Limb (tissue), 2 donors: Measurements from ENCODE around the gene EFNA1.
A peak's percentile ranks its signal among the peaks of the same experiment; 100 is the strongest.

ENCODE experiments used
- DNase-seq, 2 donors: peaks; one replicate each; pipeline ENCODE4 v3.0.0-alpha.2; 2016; ENCODE audit errors: extremely low spot score in 2 of 2

Gene EFNA1

DNA sequence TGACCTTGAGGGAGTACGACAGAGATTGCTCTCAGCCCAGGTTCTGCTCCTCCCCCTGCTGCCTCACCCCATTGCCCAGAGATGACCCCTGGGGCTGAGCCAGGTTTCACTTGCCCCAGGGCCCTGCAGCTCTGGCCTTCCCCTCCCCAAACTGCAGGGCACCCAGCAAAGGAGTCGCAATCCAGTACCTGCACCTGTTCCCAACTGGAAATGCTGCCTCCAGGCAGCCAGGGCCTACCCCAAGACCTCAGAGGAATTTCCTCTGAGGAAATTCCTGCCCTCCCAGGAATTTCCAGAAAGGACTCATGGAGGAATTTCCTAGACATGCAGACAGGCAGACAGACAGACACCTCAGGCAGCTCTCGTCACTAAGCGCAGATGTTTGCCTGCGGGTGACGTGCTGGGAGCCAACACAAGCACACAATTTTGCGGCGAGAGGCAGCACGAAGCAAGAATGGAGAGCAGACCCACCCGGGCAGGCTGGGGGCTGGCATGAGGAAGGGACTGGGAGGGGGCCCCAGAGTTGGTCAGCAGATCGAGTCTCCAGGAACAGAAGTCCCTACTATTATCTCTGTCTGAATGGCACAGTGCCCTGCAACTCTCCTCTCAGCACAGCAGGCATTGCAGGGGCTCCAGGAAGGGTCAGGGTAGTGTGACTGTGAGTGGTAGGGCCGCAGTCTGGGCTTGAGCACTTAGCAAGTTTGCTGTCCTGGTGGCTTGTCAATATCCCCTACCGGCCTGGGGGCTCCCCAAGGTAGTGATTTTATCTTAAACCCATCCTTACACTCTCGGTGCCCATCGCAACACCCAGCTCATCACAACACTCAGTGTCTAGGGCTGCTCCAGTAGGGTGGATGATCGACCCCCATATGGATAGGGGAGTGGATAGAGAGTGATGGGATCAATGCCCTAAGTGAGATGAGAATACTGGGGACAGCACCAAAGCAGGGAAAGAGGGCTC lies 2.9 kb upstream of the EFNA1 start:
- DNase-seq: no peak

DNA sequence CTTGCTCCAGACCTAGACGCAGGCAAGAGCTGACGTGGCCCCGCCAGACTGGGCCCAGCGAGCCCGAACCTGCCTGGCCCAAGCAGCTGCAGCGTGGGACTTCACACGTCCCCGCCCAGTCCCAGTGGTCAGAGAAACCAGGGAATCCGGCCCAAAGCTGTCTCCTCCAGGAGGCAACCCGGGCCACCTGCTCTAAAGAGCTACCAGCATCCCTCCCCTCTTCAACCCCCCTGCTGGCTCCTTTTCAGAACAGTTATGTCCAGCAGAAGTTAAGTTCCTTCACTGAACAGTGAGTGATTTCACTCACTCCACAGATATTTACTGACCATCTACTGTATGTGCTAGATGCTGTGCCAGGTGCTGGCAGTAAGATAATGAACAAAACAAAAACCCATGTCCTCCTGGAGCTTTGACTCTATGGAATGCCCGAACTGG lies 2.1 kb upstream of the EFNA1 start:
- DNase-seq: no peak

DNA sequence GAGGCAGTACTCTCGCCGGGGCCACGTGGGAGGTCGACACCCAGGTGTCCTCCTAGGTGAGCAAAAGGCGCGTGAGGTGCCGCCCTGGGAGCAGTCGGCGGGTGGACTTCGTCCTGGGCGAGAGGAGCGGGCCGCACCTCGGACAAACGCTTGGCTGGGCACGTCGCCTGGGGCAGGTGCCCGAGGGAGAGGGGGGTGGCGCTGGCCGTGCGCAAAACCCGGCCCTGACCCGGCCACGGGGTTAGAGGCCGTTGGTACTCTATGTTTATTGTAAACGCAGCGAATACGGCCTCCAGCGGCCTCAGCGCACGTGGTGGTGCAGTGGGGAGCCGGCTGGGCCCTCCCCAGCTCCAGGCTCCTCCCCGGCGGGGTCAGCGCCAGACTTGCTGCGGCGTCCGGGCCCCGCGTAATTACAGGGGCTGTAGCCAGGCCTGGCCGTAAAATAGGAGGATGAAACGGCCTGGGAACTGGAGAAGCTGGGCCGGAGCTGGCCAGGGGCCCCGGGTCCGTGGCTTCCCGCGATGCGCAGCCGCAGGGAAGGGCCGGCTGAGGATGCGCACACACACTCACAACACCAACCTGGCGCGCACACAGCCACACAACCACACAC lies 1.6 kb upstream of the EFNA1 start:
- DNase-seq: peak; percentile 43 to 64

DNA sequence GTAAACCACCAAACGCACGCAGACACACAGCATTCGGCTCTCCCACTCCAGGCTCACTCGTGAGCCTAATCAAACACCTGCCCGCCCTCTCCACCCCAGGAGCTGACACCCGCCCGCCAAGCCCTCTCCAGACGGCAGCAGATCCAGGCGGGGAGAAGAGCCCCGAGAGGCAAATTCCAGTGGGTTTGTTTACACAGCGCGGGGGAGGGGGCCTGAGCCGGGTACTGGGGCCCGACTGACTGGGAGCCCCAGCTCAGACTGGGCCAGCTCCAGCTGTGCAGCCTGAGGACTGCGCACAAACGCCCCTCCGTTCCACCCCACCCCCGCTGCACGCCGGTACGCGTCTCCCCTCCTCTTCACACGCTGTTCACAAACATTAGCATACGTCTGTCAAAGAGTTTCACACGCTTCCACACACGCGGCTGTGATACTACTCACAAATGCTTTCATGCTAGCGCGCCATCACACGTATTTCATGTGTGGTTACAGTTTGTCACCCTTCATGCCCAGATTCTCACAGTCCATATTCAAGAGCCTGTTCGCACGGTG lies 1.0 kb upstream of the EFNA1 start:
- DNase-seq: peak in 1 of 2 donors; percentile 63

DNA sequence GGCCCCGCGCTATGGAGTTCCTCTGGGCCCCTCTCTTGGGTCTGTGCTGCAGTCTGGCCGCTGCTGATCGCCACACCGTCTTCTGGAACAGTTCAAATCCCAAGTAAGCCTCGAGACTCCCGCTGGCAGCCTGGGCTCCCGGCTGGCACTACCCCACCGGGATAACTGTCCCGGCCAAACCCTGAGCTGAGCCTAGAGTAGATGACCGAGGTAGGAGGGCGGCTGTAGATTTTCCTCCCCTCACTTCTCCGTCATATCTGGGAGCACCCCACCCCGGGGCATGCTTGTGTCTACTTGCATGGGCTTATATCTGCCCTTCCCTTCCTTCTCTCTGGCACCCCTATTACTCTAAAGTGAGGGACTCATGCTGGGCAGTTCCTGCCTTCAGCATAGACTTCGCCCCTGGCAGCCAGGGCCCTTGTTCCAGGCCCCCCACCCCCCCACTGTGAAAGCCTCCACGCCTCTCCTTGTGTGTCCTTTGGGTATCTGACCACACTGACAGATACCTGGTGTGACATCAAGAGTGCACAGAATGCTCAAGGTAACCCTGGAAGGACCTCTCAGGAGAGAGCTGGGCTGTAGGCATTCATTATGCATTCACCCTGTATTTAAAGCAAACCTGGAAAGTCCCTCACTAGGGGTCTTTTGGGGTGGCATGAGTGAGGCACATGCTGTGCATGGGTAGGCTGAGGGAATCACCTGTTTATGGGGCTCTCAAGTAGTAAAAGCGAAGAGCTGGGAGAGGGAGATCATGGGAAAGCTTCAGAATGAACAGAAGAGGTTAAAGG lies 485 bp downstream of the EFNA1 start:
- no peak for DNase-seq

DNA sequence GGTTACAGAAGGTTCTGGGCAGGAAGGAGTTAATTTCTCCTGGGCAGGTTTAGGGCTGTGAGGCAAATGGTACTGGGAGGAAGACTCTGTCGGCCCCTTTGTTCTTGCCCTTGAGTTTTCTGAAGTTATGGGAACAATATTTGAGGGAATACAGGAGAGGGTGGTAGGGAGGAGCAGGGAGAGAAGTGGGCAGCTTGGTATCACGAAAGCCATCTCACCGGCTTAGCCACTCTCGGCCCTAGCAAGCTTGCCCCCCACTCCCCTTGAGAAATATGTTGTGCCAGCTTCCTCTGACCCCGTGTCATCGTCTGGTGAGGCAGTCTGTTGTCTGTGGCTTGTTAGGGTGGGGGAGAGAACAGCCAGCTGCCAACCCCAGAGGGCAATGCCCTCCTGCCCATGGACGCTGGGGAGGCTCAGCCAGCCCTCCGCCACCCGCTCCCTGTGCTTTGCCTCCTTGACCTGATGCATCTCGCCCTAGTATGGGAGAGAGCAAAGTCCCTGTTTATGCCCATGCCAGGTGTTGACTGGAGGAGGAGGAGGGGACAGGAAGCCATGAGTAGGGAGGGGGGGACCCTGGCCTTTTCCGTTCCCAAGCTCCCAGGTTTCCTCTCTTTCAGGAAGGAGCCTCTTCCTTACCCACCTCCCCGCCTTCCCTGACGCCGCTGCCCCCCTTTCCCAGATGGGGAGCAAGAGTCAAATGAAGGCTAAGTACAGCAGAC lies 1.2 kb downstream of the EFNA1 start:
- DNase-seq: no peak

DNA sequence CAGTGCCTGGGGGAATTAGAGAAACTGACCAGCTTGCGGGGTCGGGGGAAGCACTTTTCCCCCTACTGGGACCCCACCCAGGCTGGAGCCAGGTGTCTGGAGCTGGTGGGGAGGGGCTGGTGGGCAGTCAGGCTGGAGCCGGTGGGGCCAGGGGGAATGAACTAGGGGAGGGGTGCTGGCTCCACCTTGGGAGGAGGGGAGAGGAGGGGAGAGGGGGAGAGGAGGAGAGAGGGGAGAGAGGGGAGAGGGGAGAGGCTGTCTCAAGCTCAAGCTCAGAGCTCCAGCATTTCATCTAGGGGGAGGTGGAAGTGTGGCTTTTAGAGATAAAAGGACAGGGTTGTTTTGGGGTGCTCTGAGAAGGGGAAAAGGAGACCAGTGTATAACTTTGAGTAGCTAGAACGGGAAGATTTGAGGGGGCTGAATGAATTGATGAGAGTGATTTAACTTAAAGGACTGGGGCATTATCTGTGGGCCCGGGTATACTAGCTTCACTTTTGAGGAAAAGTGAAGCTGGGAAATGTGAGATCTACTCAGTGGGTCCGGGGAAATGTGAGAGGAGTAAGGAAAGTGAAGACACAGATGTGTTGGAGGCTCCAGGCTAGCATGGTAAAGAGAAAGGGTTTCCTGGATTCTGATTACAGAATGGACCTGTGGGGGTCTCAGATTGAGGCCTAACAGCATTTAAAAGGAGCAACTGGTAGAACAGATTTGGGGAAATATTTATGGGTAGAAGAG lies 2.8 kb downstream of the EFNA1 start:
- DNase-seq: peak in 1 of 2 donors; percentile 51

DNA sequence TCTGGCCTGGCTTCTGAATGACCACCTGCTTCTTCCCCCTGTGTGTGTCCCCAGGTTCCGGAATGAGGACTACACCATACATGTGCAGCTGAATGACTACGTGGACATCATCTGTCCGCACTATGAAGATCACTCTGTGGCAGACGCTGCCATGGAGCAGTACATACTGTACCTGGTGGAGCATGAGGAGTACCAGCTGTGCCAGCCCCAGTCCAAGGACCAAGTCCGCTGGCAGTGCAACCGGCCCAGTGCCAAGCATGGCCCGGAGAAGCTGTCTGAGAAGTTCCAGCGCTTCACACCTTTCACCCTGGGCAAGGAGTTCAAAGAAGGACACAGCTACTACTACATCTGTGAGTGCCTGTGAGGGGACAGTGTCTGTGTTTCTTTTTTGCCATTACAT lies 3.6 kb downstream of the EFNA1 start:
- DNase-seq: no peak

DNA sequence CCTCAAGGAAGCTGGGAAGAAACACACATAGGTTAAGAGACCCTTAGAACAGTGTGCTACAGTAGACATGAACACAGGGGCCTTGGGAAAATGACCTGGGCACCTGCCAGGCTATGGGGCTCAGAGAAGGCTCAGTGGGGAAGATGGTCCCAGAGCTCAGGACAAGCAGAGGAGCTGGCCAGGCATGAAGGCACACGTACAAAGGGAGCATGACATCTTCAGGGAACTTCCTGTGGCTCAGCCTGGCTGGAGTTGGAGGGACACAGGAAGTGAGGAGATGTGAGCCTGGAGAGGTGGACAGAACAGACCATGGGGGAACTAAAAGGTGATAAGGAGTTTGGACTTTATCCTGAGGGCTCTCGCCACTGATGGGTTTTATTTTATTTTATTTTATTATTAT lies 4.2 kb downstream of the EFNA1 start:
- DNase-seq: no peak

DNA sequence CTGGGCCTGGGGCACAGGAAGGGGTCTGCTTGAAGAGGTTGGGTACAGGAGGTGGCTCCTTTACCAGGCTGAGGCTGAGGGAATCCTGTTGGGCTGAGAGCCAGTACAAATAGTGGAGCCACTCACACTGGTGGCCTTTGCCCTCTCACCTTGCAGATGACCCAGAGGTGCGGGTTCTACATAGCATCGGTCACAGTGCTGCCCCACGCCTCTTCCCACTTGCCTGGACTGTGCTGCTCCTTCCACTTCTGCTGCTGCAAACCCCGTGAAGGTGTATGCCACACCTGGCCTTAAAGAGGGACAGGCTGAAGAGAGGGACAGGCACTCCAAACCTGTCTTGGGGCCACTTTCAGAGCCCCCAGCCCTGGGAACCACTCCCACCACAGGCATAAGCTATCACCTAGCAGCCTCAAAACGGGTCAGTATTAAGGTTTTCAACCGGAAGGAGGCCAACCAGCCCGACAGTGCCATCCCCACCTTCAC lies 6.2 kb downstream of the EFNA1 start:
- no peak for DNase-seq

DNA sequence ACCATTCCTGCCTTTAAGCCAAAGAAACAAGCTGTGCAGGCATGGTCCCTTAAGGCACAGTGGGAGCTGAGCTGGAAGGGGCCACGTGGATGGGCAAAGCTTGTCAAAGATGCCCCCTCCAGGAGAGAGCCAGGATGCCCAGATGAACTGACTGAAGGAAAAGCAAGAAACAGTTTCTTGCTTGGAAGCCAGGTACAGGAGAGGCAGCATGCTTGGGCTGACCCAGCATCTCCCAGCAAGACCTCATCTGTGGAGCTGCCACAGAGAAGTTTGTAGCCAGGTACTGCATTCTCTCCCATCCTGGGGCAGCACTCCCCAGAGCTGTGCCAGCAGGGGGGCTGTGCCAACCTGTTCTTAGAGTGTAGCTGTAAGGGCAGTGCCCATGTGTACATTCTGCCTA lies 6.6 kb downstream of the EFNA1 start:
- DNase-seq: no peak

DNA sequence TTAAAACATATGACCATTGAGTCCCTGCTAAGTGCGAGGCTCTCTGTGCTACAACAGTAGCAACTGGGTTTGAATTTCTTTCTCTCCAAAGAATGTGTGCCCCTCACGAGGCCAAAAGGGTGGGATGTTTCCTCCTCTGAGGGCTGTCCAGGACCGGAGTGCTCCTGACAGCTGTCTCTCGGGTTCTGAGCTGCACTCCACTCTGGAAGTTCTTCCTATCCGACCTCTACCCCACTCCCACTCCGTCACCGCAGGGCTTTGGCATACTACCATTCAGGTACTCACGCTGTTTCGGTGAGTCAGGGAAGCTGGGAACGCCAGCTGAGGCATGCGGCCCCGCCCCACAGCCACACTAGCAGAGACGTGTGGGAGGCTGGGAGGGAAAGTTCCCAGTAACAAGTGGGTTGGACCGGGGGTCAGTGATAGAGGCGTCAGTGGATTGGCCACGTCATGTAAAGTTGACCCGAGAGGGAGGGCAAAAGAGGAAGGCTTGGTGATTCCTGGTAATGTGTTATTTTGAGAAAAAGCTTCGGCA lies 7.3 kb downstream of the EFNA1 start:
- peak; percentile 72 to 83 for DNase-seq

DNA sequence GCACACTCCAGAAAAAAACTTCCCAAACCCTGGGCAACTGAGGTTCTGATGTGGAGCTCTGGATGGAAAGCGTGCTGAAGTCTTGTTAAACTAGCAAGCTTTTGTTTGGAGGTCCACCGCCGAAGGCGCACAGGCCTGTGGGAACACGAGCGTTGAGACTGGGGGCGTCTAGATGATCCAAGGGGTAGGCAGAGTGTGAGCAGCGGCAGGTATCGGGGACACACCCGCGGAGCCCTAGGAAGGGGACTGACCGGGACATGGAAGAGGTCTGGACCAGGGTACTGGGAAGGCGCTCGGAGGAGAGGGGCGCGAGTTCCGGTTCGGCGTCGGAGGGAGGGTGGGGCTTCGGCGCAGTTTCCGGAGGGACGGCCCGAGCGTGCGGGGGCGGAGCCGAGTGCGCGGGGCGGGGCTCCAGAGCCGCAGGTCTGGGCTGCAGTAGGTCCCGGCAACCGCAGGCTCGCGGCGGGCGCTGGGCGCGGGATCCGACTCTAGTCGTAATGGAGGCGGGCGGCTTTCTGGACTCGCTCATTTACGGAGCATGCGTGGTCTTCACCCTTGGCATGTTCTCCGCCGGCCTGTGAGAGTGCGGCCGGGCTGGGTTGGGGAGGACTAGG lies 7.8 kb downstream of the EFNA1 start, which contains the start of gene SLC50A1:
SLC50A1 (plus strand) TSS at position 438 of the 614 bp plus-strand sequence; CDS start at position 498, 60 bp downstream.
- DNase-seq: peak; percentile 94 to 97

DNA sequence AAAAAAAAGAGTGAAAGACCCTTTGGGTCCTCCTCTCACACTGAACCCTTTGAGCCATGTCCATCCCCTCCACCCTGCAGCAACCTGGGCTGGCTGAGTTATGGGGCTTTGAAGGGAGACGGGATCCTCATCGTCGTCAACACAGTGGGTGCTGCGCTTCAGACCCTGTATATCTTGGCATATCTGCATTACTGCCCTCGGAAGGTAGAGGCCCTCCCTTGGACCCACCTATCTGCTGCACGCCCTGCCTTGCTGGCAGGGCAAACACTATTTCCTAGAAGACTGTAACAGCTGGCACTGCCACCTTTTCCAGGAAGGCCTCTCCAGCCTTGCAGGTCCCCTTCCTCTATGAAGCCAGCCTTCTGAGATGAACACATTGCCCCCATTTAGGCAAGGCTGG lies 9.1 kb downstream of the EFNA1 start:
- DNase-seq: no peak

DNA sequence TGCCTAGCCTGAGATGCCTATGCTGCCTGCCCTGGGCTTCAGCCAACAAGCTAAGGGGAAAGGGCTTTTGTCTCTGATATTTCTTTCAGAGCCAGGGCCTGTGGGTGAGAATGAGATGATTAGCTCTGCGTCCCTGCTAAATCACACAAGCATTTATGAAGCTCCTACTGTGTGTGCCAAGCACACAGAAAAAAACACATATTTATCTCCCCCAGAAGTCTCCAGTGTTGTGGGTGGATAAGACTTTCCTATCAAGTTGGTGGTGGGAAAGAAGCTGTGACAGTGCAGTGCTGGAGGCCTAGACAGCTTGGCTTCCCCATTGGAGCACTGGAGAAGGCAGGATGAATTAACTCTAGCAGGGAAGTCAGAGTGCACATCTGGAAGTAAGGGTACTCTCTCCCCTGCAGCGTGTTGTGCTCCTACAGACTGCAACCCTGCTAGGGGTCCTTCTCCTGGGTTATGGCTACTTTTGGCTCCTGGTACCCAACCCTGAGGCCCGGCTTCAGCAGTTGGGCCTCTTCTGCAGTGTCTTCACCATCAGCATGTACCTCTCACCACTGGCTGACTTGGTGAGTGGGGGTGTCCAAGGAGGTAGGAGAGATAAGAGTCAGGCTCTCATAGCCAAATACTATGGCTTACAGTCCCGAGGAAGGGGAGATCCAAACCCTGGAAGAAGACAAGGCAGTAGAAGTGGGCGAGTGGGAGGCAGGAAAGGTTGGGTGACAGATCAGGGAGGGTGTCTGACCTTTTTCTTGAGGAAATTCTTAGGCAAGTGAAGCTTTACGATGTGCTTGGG lies 9.7 kb downstream of the EFNA1 start:
- no peak for DNase-seq

DNA sequence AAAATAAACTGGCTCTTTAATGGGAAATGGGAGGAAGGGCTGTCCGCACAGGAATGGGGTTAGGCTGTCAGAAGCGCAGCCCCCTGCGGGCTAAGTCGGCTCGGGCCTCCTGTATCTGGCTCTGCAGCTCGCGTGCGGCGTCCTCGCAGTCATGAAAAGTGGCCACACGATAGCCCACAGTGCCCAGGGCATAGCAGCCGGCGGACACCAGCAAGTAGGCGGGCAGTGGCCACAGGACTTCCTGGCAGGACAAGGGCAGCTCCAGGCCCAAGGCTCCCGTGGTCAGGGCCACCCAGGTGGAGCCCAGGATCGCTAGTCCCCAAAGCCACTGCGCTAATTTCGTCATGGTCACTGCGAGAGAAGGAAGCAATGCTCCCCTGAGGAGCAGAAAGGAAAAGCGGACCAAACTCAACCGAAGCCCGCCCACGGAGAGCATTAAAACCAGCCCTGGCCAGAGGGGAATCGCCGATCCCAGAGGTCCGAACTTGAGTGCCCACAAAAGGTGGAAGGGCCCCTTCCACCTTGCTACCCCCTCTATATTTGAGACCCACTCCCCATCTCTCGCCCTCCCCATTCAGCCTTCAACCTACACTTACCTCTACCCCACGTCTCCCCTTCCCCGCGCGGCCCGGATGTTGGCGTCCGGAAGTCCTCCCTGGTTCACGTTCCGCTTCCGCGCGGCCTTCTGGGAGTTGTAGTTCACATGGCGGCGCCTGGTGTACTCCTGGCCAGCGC lies 12.4 kb downstream of the EFNA1 start, which contains the start of gene DPM3:
DPM3 (minus strand) TSS at position 637 of the 735 bp plus-strand sequence; CDS start at position 346, 291 bp downstream.
- DNase-seq: peak; percentile 81 to 93

DNA sequence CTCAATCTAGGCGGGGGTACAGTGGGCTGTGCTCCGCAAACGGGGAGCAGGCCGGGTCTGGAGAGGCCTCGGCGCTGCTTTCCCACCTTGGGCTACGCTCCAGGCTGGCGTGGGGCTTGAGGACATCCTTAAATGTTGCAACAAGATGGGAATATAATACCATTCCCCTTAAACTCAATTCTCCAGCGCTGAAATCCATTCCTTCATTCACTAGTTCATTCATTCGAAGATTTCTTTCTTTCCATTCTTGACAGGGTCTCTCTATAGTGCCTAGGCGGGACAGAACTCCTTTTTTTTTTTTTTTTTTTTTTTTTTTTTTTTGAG lies 12.9 kb downstream of the EFNA1 start:
- DNase-seq: no peak

DNA sequence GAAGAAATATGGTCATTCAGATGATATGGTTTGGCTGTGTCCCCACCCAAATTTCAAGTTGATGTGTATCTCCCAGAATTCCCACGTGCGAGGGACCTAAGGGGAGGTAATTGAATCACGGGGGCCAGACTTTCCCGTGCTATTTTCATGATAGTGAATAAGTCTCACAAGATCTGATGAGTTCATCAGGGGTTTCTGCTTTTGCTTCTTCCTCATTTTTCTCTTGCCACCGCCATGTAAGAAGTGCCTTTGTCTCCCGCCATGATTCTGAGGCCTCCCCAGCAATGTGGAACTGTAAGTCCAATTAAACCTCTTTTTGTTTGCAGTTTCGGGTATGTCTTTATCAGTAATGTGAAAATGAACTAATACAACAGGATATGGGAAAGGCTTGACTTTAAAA lies 14.1 kb downstream of the EFNA1 start:
- no peak for DNase-seq
